GM23338 (cell line): Measurements from ENCODE around the gene PDC.

Source experiments
- EZH2 ChIP-seq: fragments of 200-600 bp; sonication (generic); IDR thresholded peaks from one replicate; pipeline ENCODE4 v1.8.0; 2017; ENCODE audit warnings: antibody characterized with exemption, mild to moderate bottlenecking, low read depth; ENCODE audit not compliant: unreplicated experiment
- EZH2phosphoT487 ChIP-seq: fragments of 200-600 bp; sonication (generic); IDR thresholded peaks from one replicate; pipeline ENCODE4 v1.8.1; 2018; ENCODE audit warnings: antibody characterized with exemption; ENCODE audit not compliant: unreplicated experiment
- POLR2AphosphoS5 ChIP-seq: IDR thresholded peaks from 2 replicates; pipeline ENCODE4 v1.6.1; 2016; ENCODE audit warnings: antibody characterized with exemption, low read depth
- TF ChIP-seq, protein P1 (sequence below), 2 experiments: fragments of 200-600 bp in 1 of 2; sonication (generic) in 1 of 2; conservative IDR thresholded peaks; 2 replicates each; pipeline versions ENCODE4 v1.5.1 to v1.6.1; 2016 to 2017; ENCODE audit warnings: antibody characterized with exemption in 2 of 2, low read depth in 2 of 2, mild to moderate bottlenecking in 2 of 2, moderate library complexity in 1 of 2
- TF ChIP-seq, protein P2 (sequence below): IDR thresholded peaks from 2 replicates; pipeline ENCODE4 v1.6.1; 2016; ENCODE audit warnings: antibody characterized with exemption
- TF ChIP-seq, protein P3 (sequence below): IDR thresholded peaks from one replicate; pipeline ENCODE4 v1.6.1; 2018; ENCODE audit warnings: antibody characterized with exemption; ENCODE audit not compliant: unreplicated experiment

DNA sequence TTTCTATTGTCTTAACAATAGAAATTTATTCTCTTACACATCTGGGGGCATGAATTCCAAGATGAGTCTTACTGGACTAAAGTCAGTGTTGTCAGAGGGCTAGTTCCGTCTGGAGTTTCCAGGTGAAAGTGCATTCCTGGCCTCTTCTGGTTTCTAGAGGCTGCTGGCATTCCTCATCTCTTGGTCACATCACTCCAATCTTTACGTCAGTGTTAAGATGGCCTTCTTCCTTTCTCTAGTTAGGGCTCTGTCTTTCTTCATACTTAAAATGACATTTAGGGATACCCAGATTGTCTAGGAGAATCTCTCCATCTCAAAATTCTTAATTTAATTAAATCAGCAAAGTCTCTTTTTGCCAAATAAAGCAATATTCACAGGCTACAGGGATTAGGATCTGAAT lies 13.3 kb upstream of the PDC start:
- TF ChIP-seq, protein P1, sequence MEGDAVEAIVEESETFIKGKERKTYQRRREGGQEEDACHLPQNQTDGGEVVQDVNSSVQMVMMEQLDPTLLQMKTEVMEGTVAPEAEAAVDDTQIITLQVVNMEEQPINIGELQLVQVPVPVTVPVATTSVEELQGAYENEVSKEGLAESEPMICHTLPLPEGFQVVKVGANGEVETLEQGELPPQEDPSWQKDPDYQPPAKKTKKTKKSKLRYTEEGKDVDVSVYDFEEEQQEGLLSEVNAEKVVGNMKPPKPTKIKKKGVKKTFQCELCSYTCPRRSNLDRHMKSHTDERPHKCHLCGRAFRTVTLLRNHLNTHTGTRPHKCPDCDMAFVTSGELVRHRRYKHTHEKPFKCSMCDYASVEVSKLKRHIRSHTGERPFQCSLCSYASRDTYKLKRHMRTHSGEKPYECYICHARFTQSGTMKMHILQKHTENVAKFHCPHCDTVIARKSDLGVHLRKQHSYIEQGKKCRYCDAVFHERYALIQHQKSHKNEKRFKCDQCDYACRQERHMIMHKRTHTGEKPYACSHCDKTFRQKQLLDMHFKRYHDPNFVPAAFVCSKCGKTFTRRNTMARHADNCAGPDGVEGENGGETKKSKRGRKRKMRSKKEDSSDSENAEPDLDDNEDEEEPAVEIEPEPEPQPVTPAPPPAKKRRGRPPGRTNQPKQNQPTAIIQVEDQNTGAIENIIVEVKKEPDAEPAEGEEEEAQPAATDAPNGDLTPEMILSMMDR (conservative IDR thresholded peaks at IDR 0.05; ENCODE audit: low read depth in 2 of 2): no peak
- TF ChIP-seq, protein P2, sequence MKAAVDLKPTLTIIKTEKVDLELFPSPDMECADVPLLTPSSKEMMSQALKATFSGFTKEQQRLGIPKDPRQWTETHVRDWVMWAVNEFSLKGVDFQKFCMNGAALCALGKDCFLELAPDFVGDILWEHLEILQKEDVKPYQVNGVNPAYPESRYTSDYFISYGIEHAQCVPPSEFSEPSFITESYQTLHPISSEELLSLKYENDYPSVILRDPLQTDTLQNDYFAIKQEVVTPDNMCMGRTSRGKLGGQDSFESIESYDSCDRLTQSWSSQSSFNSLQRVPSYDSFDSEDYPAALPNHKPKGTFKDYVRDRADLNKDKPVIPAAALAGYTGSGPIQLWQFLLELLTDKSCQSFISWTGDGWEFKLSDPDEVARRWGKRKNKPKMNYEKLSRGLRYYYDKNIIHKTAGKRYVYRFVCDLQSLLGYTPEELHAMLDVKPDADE: no peak
- TF ChIP-seq EZH2phosphoT487 (no peak), EZH2 (no peak), POLR2AphosphoS5 (no peak)
- TF ChIP-seq, protein P3, sequence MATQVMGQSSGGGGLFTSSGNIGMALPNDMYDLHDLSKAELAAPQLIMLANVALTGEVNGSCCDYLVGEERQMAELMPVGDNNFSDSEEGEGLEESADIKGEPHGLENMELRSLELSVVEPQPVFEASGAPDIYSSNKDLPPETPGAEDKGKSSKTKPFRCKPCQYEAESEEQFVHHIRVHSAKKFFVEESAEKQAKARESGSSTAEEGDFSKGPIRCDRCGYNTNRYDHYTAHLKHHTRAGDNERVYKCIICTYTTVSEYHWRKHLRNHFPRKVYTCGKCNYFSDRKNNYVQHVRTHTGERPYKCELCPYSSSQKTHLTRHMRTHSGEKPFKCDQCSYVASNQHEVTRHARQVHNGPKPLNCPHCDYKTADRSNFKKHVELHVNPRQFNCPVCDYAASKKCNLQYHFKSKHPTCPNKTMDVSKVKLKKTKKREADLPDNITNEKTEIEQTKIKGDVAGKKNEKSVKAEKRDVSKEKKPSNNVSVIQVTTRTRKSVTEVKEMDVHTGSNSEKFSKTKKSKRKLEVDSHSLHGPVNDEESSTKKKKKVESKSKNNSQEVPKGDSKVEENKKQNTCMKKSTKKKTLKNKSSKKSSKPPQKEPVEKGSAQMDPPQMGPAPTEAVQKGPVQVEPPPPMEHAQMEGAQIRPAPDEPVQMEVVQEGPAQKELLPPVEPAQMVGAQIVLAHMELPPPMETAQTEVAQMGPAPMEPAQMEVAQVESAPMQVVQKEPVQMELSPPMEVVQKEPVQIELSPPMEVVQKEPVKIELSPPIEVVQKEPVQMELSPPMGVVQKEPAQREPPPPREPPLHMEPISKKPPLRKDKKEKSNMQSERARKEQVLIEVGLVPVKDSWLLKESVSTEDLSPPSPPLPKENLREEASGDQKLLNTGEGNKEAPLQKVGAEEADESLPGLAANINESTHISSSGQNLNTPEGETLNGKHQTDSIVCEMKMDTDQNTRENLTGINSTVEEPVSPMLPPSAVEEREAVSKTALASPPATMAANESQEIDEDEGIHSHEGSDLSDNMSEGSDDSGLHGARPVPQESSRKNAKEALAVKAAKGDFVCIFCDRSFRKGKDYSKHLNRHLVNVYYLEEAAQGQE: no peak
